Erythroblast (primary cell): ENCODE data around the gene AASDHPPT.

Experiments
- GATA1 ChIP-seq: IDR thresholded peaks from 2 replicates; pipeline ENCODE4 v1.6.1; 2011; ENCODE audit warnings: low read depth, mild to moderate bottlenecking, control low read depth, low read length, moderate library complexity
- POLR2A ChIP-seq: IDR thresholded peaks from 2 replicates; pipeline ENCODE4 v1.6.1; 2011; ENCODE audit warnings: mild to moderate bottlenecking, low read length

- TF ChIP-seq POLR2A (no peak), GATA1 (no peak)
Measured at GRCh38 chr11:106133529-106133928, 56.1 kb downstream of the AASDHPPT start.
